MCF 10A (cell line): ENCODE measurements around the gene EPN3. TPM values are rescaled to one million over a fixed set of nuclear protein-coding genes. Genes with fewer than 3 reads are reported as not detected.

Experiments
- BruUV-seq: library from RNA; stranded (reverse); fragments of 400-500 nt; replicated peaks from 2 replicates; lab custom pipeline; 2021; lab: Mats Ljungman, UMichigan
- CTCF ChIA-PET: fragments of 300-600 bp; sonication (Branson Sonifier 250); formaldehyde crosslinking; extraction: SDS; loops from one replicate; lab custom pipeline; 2021; ENCODE audit warnings: antibody characterized with exemption, inconsistent platforms; lab: Yijun Ruan, JAX
- POLR2A ChIA-PET: fragments of 300-600, 350-650 bp; sonication (Branson Sonifier 250); formaldehyde crosslinking; extraction: SDS; loops from one replicate; lab custom pipeline; 2020; ENCODE audit warnings: antibody characterized with exemption, inconsistent platforms; lab: Yijun Ruan, JAX
- DNase-seq: peaks from one replicate; pipeline ENCODE4 v3.0.0-alpha.2; 2018; ENCODE audit not compliant: unreplicated experiment
- H3K27ac Mint-ChIP-seq: one replicate; pipeline ENCODE4 v1.8.0; 2022; ENCODE audit warnings: mild to moderate bottlenecking, low read depth, mixed read lengths; ENCODE audit not compliant: unreplicated experiment
- H3K27me3 Mint-ChIP-seq: one replicate; pipeline ENCODE4 v1.8.0; 2022; ENCODE audit warnings: mixed read lengths; ENCODE audit not compliant: insufficient read depth, unreplicated experiment
- H3K36me3 Mint-ChIP-seq: one replicate; pipeline ENCODE4 v1.8.0; 2022; ENCODE audit warnings: mild to moderate bottlenecking, moderate library complexity, mixed read lengths; ENCODE audit not compliant: insufficient read depth, unreplicated experiment
- H3K4me1 Mint-ChIP-seq: one replicate; pipeline ENCODE4 v1.8.0; 2022; ENCODE audit warnings: mixed read lengths; ENCODE audit not compliant: insufficient read depth, unreplicated experiment
- H3K4me3 Mint-ChIP-seq: one replicate; pipeline ENCODE4 v1.8.0; 2022; ENCODE audit warnings: mild to moderate bottlenecking, moderate library complexity, mixed read lengths; ENCODE audit not compliant: unreplicated experiment
- H3K9me3 Mint-ChIP-seq: one replicate; pipeline ENCODE4 v1.8.0; 2022; ENCODE audit warnings: mixed read lengths; ENCODE audit not compliant: unreplicated experiment
- CTCF ChIP-seq: fragments of 200-600 bp; IDR thresholded peaks from one replicate; pipeline ENCODE4 v1.8.0; 2022; ENCODE audit warnings: antibody characterized with exemption, mild to moderate bottlenecking; ENCODE audit not compliant: unreplicated experiment
- intact Hi-C: fragments of 100-400 bp; cut with micrococcal nuclease; formaldehyde crosslinking; loops from 2 replicates; pipeline ENCODE4 v1.14.1; 2022
- total RNA-seq: library from RNA; stranded (reverse); gene quantifications from 2 replicates; pipeline ENCODE4 v1.2.3, GENCODE V29; 2022

The EPN3 gene
- total RNA-seq, 1 experiment from 2014 or later = 4.4 TPM

- Mint-ChIP-seq H3K4me1 (peaks cover 14% of the 10 kb centered on the region), H3K4me3 (no peak overlapping the region), H3K27me3 (peaks cover 45% of the 10 kb centered on the region), H3K9me3 (no peaks in the 10 kb centered on the region), H3K36me3 (no peaks in the 10 kb centered on the region), H3K27ac (no peak overlapping the region)
- CTCF ChIA-PET = interaction anchor here (1.1 kb wide), 1 partner anchor 12 kb away, joined by 3 read pairs; no protein-coding TSS in a partner anchor
- POLR2A ChIA-PET = interaction anchor here (0.8 kb wide), 1 partner anchor 10 kb away, joined by 3 read pairs; no protein-coding TSS in a partner anchor
- no peak for TF ChIP-seq CTCF
- no TSS peak for BruUV-seq
- DNase-seq = no peak
- intact Hi-C loops = no loop called here
These were observed 52.8 kb downstream of the EPN3 start for GRCh38 chr17:50585346-50585745.

- no peaks in the 10 kb centered on the region for H3K36me3 Mint-ChIP-seq
- H3K27me3 Mint-ChIP-seq = peaks cover 40% of the 10 kb centered on the region
- H3K27ac Mint-ChIP-seq = no peak overlapping the region
- CTCF ChIA-PET = interaction anchor here (0.6 to 1.1 kb wide), 2 partner anchors 13 to 72 kb away, joined by 3 read pairs; no protein-coding TSS in a partner anchor
- POLR2A ChIA-PET = interaction anchor here (0.5 kb wide), 1 partner anchor 17 kb away, joined by 3 read pairs; no protein-coding TSS in a partner anchor
- TF ChIP-seq CTCF = no peak
- intact Hi-C loops = no loop called here
- no peak overlapping the region for H3K4me3 Mint-ChIP-seq
- no peak for DNase-seq
- H3K4me1 Mint-ChIP-seq = peaks cover 14% of the 10 kb centered on the region
- H3K9me3 Mint-ChIP-seq = no peaks in the 10 kb centered on the region
- no TSS peak for BruUV-seq
These were observed 53.4 kb downstream of the EPN3 start for GRCh38 chr17:50585891-50586290.

GRCh38 chr17:50586421-50587247 lies 54.1 kb downstream of the EPN3 start:
- BruUV-seq = no TSS peak
- ChIA-PET POLR2A (interaction anchor here (0.5 kb wide), 1 partner anchor 17 kb away, joined by 3 read pairs; no protein-coding TSS in a partner anchor), CTCF (interaction anchor here (0.6 kb wide), 1 partner anchor 71 kb away, joined by 3 read pairs; no protein-coding TSS in a partner anchor)
- H3K36me3 Mint-ChIP-seq = no peaks in the 10 kb centered on the region
- peaks cover 14% of the 10 kb centered on the region for H3K4me1 Mint-ChIP-seq
- H3K9me3 Mint-ChIP-seq = no peaks in the 10 kb centered on the region
- intact Hi-C loops = no loop called here
- no peak for TF ChIP-seq CTCF
- peaks cover 32% of the 10 kb centered on the region for H3K27me3 Mint-ChIP-seq
- no peak for DNase-seq
- no peak overlapping the region for H3K27ac Mint-ChIP-seq
- no peak overlapping the region for H3K4me3 Mint-ChIP-seq

GRCh38 chr17:50587571-50587970 lies 55.0 kb downstream of the EPN3 start:
- ChIA-PET CTCF (interaction anchor here (0.9 to 1.0 kb wide), 2 partner anchors 25 to 43 kb away, joined by 3 read pairs; no protein-coding TSS in a partner anchor), POLR2A (interaction anchor here (0.6 kb wide), 1 partner anchor 82 kb away, joined by 4 read pairs; no protein-coding TSS in a partner anchor)
- H3K36me3 Mint-ChIP-seq = no peaks in the 10 kb centered on the region
- intact Hi-C loops = no loop called here
- H3K4me1 Mint-ChIP-seq = peaks cover 14% of the 10 kb centered on the region
- no peak overlapping the region for H3K27ac Mint-ChIP-seq
- no peak for TF ChIP-seq CTCF
- BruUV-seq = no TSS peak
- DNase-seq = no peak
- H3K27me3 Mint-ChIP-seq = peaks cover 23% of the 10 kb centered on the region
- H3K4me3 Mint-ChIP-seq = no peak overlapping the region
- H3K9me3 Mint-ChIP-seq = no peaks in the 10 kb centered on the region
